HG03469 (cell line): ENCODE results near the gene S100A6.
"Not testable (repeated sequence)": the region's sequence is repeated elsewhere in the genome, so short reads cannot be mapped to it uniquely, and the experiment has no call there.

ENCODE experiments used
- ATAC-seq: cut with Tn5 transposase; IDR thresholded peaks from one replicate; pipeline ENCODE4 v1.9.1; 2021; ENCODE audit warnings: mild to moderate bottlenecking, moderate library complexity, moderate number of reproducible peaks; ENCODE audit not compliant: unreplicated experiment

The S100A6 gene

DNA sequence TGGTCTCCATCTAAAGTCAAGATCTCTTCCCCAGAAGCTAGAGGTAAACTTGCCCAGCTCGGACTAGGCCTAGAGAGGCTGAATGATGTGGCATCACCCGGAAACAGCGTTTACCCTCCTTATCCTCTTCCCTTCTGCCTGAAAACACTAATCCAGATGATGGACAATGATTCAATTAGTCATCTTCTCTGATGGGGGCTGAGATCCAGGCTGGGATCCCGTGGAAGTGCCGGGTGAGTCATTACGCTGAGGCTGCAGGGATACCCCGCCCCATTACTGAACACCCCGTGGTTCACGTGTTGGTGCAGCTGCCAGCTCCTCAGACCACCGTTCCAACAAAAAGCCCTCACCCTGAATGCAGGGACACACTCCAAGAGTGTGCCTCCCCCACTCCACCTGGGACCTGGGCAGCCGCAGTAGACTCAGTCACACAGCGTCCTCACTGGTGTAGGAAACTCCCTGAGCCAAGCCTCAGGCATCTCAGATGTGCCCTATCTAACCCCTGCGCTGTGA is 2.0 kb downstream of the S100A6 start:
- no peak for ATAC-seq

DNA sequence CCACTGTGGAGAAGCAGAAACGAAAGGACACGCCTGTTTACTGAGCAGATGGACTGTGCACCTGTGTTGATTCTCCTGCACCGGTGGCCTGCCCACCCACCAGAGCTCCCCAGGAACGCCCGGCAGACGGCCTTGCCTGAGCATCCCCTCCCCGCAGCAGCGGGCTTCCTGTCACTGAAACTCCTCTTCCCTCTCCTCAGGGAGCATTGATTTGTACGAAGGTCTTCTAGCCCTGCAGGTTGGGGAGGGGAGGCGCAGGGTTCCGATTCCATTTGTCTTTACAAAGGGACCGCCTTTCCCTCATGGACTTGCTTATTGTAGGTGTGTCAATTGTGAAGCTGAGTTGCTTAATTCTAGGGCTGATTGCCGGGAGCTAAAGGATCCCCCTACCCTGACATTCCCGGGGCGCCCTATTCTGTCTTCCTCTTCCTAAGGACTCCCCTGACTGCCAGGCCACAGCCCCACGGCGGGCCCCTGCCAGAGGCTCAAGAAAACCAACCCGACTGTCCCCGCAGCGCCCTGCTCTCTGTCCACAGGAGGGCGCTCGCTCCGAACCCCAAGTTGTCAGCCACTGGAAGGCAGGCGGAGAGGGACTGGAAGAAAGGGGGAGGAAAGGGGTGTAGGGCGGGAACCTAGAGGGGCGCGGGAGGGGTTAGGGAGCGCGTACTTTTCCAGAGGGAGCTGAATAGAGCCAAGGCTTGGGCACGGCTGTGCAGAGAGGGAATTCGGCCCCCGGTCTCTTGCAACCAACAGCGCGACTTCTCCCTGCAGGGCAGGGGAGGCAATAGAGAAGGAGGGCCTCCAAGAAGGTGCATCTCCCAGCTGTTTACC is 2.8 kb downstream of the S100A6 start:
- ATAC-seq: no peak

DNA sequence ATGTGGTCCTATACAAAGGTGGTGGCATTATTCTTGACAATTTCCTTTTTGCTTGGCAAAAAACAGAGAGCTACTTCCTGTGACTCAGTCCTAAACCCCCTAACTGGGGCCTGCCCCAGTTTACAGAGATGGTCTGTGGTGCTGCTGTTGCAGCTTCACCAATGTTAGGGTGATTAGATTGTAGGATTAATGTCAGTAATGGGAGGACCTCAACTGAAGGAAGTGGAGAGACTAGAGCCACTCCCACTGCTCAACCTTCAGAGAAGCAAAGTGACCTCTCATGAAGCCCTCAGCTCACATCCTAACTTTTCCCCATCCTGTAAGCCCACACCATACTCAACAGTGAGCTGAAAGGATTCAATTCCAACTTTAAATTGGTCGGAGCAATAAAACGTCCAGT is 3.6 kb downstream of the S100A6 start:
- no peak for ATAC-seq

DNA sequence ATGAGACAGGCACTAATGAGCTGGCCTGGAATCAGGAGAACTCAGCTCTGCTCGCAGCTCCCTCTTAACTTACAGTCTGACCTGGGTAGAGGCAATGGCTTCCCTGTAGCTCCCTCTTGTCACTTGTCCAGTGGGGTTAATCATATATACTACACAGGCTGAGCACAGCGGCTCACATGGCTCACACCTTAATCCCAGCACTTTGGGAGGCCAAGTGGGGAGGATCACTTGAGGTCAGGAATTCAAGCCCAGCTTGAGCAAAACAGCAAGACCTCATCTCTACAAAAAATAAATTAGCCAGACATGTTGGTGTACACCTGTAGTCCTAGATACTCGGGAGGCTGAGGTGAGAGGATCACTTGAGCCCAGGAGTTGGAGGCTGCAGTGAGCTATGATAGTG is 4.2 kb downstream of the S100A6 start:
- no peak for ATAC-seq

DNA sequence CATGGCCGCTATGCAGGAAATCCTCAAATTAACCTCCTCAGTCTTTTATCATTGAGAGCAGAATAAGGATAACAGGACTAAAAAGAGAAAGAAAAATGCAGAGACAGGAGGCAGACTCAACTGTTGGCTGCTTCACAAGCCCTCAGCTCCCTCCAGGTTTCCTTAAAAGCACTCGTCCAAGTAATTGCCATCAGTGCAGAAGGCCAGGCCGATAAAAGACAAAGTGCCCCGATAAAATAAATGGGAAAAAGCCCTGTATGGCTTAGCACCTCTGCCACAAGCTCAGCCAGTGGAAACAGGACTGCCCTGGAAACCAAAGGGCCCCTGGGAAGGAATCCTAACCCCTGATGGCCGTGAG is 8.1 kb downstream of the S100A6 start:
- ATAC-seq: no peak

DNA sequence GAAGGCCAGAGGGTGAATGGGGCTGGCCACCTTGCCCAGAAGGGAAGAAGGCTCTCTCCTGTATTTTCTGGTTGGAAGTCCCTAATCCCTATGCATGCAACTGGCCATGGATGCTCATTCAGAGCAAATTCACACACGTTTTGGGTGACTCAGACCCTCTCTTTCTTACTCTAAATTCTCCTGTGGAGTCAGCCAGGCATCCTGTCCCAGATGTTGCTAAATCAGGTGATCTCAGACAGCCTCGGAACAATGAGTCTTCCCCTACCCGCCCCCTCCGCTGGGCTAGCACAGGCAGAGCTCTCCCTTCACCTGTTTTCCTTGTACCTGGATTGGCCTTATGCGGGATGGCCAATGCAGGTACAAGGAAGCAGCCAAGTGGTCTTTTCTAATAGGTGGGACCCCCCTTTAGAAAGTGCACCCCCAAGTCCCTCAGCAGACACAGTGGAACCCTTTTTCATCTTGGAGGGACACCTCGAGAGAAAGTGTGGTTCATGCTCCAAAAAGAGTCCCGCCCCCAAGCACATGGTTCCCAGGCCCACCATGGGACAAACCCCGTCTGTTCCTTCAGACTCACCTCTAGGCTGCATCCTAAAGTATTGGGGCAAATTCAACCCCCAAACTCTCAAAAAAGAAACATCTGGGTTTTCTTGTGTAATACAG is 8.6 kb downstream of the S100A6 start:
- ATAC-seq: no peak

DNA sequence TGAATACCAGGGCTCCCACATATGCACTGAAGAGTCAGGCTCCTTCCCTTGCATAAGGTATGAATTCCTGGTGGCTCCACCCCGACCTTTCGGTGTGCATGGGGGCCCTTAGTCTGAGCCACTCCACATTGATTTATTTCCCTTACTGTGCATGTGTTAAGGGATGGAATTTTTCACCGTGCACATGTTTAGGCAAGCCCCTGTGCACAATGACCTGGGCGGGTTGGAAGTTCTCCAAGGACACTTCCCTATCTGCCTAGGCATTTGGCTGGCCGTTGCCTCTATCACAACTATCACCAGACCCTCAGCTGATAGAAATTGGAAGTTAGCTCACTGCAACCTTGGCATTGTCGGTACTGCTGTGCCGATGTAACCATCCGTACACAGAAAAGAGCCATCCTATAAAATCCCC is 9.7 kb downstream of the S100A6 start:
- ATAC-seq: no peak

DNA sequence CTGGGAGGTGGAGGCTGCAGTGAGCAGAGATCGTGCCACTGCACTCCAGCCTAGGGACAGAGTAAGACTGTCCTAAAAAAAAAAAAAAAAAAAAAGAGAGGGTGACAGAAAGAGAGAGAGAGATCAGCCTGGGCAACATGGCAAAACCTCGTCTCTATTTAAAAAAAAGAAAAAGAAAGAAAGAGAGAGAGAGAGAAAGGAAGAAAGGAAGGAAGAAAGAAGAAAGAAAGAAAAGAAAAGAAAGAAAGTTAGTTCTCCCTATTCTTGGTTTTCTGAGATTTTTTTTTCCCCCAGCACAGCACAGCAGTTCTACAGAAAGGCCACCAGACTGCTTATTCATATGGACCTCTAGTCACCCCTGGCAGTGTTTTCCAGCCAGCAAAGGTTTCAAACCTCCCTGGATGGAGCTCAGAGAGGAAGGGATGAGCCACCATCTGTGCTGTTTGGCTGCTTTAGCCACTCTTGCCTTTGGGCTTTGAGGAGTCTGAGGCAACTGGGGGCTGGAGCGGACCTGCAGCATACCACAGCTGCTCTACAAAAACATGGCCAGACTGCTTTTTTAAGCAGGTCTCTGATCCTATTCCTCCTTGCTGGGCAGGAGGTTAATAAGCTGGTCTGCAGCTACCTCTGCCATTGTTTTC is 10.6 kb downstream of the S100A6 start:
- ATAC-seq: no peak

DNA sequence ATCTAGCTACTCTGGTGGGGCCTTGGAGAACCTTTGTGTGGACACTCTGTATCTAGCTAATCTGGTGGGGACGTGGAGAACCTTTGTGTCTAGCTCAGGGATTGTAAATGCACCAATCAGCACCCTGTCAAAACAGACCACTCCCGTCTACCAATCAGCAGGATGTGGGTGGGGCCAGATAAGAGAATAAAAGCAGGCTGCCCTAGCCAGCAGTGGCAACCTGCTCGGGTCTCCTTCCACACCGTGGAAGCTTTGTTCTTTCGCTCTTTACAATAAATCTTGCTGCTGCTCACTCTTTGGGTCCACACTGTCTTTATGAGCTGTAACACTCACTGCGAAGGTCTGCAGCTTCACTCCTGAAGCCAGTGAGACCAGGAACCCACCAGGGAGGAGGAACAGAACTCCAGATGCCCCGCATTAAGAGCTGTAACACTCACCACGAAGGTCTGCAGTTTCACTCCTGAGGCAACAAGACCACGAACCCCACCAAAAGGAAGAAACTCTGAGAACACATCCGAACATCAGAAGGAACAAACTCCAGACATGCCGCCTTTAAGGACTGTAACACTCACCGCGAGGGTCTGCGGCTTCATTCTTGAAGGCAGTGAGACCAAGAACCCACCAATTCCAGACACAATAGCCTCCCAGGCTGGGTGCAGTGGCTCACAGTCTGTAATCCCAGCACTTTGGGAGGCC is 13.3 kb downstream of the S100A6 start:
- not testable (repeated sequence) for ATAC-seq

DNA sequence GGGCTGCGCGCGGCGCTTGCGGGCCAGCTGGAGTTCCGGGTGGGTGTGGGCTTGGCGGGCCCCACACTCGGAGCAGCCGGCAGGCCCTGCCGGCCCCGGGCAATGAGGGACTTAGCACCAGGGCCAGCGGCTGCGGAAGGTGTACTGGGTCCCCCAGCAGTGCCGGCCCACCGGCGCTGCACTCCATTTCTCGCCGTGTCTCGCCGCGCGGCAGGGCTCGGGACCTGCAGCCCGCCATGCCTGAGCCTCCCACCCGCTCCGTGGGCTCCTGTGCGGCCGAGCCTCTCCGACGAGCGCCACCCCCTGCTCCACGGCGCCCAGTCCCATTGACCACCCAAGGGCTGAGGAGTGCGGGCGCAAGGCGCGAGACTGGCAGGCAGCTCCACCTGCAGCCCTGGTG is 14.0 kb downstream of the S100A6 start:
- ATAC-seq: not testable (repeated sequence)

DNA sequence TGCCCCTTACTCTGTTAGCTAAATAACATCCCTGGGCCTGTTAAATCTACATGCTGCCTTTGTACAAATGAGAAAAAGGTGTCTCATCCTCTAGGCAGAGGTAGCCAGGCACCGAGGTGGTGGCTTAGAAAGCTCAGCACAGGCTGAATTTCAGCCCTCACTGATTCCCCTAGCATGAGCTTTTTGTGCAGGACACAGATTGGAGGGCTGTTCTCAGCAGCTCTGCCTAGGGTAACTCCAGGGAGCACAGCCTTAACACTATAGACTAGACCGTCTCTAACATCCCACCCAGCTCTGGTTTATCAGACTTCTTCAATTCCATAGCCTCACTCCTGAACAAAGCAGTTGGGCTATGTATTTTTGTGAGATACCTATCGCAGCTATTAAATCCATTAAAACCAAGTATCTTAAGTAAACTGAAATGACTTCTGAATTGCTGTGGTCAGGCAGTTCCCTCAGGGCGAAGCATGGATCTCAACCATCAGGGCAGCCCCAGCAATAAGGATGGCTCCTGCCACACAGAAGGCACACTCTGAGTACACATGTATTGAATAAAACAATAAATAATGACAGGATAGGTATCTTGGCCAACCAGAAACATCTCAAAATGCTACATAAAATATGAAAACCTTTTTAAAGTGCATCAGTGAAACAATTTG is 14.8 kb downstream of the S100A6 start:
- no peak for ATAC-seq

DNA sequence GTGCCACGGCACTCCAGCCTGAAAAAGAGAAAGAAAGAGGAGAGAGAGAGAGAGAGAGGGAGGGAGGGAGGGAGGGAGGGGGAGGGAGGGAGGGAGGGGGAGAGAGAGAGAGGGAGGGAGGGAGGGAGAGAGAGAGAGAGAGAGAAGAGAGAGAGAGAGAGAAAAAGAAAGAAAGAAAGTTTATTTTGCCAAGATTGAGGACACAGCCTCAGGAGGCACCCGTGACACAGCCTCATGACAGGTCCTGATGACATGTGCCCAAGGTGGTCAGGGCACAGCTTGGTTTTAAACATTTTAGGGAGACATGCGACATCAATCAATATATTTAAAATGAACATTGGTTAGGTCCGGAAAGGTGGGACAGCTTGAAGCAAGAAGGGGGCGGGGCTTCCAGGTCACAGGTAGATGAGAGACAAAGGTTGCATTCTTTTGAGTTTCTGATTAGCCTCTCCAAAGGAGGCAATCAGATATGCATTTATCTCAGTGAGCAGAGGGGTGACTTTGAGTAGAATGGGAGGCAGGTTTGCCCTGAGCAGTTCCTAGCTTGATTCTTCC is 15.6 kb downstream of the S100A6 start:
- ATAC-seq: not testable (repeated sequence)

DNA sequence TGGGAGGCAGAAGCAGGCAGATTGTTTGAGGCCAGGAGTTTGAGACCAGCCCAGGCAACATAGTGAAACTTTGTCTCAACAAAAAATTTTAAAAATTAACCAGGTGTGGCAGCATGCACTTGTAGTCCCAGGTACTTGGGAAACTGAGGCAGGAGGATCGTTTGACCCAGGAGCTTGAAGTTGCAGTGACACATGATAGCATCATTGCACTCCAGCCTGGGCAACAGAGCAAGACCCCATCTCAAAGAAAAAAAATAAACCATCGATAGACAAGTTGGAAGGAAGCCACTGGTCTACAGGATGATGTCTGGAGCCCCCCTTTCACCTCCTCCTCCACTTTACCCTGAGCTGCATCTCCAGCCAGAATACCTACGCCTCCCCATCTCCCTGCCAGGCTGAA is 16.5 kb downstream of the S100A6 start:
- no peak for ATAC-seq

DNA sequence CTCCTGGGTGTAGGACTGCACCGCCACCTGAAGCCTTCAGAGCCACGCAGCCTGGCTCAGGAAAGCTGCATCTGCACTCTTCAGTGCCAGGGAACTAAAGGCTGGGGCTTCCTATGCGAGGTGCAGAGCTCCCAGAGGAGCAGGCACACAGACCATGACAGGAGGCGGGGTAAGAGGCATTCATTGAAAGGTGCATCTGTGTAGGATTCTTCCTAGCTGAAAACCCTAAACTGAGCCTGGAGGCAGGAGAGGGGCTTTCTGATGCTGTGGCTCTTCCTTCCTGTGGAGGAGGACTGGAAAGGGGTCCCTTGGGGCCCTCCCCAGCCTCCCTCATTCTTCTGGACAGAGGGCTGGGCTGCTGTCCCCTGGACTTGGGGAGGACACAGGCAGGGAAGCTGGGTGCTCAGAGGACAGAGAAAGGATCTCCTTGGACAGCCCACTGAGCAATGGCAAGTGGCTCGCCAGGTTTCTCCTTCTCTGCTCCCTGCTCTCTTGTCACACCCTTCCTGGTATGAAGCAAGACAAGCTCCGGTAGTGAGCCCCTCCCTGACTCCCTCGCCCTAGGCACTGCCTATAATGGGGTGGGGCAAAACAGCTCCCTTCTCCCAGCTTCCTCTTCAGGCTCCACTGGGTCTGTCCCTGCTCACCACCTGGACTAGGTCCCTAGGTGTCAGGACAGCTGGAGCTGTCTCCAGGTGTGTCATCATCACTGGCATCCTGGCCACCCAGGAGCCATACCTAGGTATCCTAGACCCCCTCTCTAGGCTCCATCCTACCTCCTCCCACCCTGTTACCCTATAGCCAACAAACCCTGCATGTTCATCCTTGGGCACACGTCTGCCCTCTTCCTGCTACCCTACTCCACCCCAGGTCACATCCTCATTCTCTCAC is 20.0 kb downstream of the S100A6 start:
- no peak for ATAC-seq

DNA sequence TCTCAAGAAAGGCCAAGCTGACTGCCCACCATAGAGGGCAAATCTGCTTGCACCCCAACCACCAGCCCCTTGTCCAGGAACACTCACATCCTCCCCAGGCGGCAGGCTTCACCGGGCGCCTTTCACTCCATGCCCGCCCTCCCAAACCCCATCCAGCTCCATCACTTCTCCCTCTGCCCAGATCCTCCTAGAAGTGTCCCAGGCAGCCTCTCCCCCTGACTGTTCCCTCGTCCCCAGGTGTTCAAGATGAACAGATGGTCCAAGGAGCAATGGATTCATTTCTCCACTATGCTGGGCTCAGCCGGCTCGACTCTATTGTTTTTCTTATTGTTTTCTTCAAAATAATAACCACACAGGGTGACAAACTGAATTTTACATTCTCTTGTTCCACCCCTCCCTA is 22.1 kb downstream of the S100A6 start:
- ATAC-seq: no peak

DNA sequence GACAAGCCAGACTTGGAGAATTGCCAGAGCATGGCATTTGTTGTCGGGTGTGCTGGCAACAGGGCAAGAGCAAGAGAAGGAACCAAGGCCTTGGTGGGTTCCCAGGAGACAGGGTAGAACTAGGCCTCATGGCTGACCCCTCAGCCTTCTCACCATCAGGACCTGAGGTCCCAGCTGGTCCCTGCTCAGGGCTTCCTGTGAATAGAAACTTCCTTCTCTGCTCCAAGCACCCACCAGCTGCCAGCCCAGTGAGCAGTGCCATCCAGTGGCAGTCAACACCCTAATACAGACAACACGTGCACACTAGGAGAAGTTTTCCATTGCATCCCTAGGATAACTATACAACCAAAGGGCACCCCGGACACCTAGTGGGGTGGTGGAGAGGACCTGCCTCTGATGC is 22.8 kb downstream of the S100A6 start:
- no peak for ATAC-seq

DNA sequence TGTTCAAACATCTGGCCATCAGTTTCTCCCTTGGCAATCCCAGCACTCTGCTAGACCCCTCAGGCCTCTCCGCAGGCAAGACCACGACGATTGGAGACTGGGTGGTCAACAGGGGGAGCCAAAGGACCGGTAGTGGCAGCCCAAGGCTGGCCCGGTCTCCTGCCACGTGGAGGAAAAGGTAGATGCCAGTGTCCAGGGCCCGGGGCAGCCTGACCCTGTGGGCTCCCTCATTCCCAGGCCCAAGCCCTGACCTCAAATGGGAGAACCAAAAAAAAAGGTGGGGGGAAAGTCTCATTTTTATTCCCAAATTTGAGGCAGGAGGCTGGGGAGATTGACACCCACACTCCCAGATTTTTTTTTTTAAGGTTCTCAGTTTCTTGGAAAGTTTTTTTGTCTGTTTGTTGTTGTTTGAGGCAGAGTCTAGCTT is 24.8 kb downstream of the S100A6 start:
- no peak for ATAC-seq

DNA sequence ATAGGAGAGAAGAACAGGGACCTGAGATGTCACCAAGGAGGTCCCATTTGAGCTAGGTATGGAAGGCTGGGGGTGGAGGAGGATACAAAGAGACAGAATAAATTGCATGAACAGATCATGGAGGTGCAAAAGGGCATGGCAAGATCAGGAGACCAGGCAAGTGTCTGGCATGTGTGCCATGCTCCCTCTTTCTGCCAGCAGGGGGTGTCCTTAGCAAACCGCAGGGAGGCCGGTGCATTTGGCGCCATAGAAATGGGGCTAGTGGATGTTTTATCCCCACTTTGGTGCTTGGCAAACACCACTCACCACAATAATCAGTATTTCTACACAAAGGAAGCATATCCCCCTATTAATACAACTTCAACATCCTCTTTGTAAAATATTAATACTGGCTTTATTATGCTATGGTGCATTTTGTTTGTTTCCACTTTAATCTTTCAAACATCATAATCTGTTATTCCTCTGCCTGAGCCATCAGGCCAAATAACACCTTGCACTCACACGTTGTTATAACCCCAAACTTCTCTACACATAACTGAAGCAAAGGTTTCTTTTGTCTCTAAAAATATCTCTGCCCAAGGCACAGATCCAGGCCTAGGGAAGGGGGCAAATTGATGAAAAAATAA is 25.9 kb downstream of the S100A6 start:
- ATAC-seq: no peak

DNA sequence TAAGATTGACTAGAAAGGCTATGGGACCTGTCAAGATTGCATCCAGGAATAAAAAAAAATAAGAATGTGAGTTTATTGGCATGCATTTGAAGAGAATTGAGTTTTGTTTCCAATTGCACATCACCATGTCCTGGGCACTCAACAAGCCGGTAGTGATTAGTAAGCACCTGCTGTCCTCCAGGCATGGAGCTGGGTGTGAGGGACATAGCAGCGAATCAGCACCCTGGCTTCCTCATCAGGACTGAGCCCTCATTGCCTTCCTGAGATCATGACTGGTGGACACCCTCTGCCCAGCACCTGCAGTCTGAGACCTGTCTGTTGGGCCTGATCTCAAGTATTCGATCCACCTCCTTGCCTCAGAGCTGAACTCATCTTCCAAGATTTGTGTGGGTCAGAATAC is 26.8 kb downstream of the S100A6 start:
- no peak for ATAC-seq
